ENCODE data around the gene TTC13. TPM values are rescaled to one million over a fixed set of nuclear protein-coding genes. Genes with fewer than 3 reads are reported as not detected.

TTC13 gene
- total and polyA plus RNA-seq, 2 of the 4 experiments (the other 2 are of a cell fraction) = 6.1 to 9.1 TPM

- peak; percentile 89 for TF ChIP-seq CTCF (conservative IDR thresholded peaks at IDR 0.05; ENCODE audit: low read depth, low read length)
- no peak for TF ChIP-seq CHD1 (IDR thresholded peaks at IDR 0.05; ENCODE audit: low read depth, low read length)
- TF ChIP-seq RFX5 (IDR thresholded peaks at IDR 0.05; ENCODE audit: low read depth, low read length) = no peak
These were observed 61.2 kb downstream of the TTC13 start (continued) for GRCh38 chr1:230917284-230918135.
